GM21447 (cell line): ENCODE measurements around the gene IL25.
"Not testable (repeated sequence)": the region's sequence is repeated elsewhere in the genome, so short reads cannot be mapped to it uniquely, and the experiment has no call there.

Source experiments
- ATAC-seq: cut with Tn5 transposase; IDR thresholded peaks from one replicate; pipeline ENCODE4 v1.9.1; 2021; ENCODE audit not compliant: unreplicated experiment

The IL25 gene

DNA sequence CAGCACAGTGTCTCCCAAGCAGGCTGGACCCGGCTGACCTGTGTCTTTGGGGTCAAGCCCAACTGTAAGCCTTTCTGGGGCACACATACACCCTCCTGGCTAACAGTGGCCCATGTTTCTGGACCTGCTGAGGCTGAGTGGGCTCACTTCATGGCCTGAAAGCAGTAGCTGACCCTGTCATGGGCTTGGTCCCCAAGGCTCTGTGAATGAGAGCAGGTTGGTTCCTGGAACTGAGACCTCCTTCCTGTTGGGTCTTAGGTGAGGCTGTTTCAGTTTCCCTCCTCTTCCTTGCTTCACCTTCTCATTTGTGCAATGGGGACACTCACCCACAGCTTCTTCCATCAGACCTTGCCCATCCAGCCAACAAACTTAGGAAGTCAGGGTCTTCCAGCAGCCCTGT lies 744 bp upstream of the IL25 start:
- ATAC-seq = no peak

GRCh38 chr14:23373041-23373440 lies 432 bp downstream of the IL25 start:
- no peak for ATAC-seq

- ATAC-seq = no peak
Observed at GRCh38 chr14:23375527-23376251, 3.1 kb downstream of the IL25 start.

- ATAC-seq = no peak
Observed at GRCh38 chr14:23376482-23377197, 4.0 kb downstream of the IL25 start, which contains the start of gene CMTM5. Gene CMTM5, plus strand, starts transcription at chr14:23377046. Its CDS starts 206 bp downstream, at chr14:23377252.

GRCh38 chr14:23377198-23377550 lies 4.6 kb downstream of the IL25 start:
- no peak for ATAC-seq

DNA sequence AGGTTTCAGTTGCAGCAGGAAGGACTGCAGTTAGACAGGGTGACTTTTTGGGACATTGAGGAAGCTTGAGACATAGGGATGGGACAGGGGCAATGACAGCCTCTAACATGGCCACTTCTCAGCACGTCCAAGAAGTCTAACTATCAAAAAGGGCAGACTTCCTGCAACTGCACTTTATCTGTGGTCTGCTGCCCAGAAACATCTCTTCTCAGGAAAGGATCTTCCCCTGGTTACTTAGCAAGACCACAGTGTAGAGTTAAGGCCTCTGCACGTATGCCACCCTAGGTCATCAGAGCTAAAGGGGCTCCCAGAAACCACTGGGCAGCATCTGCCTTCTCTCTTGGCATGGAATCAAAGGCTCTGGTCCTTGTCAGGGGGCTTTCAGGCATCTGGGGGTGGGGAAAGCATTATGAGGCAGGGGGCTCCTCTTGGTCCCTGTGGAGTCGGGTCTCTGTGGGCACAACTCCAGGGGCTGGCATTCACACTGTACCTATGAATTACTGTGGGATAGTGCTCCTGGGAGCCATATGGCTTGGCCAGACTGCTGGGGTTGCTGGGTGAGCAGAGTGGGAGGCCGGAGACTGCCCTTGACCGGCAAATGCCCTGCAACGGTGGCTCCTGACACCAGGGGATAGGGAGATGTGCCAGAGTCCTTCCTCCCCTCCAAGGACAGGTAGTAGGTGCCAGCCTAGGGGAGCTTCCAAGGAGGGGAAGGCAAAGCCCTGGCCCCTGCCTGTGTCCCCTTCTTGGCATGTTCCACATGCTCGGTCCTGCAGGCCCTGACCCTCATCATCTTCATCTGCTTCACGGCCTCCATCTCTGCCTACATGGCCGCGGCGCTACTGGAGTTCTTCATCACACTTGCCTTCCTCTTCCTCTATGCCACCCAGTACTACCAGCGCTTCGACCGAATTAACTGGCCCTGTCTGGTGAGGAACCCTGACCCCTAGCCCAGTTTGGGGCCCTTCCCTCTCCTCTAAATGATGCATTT lies 5.3 kb downstream of the IL25 start:
- ATAC-seq = no peak

GRCh38 chr14:23378612-23379220 lies 6.1 kb downstream of the IL25 start:
- no peak for ATAC-seq

- no peak for ATAC-seq
Observed at GRCh38 chr14:23379366-23380196, 7.0 kb downstream of the IL25 start.

DNA sequence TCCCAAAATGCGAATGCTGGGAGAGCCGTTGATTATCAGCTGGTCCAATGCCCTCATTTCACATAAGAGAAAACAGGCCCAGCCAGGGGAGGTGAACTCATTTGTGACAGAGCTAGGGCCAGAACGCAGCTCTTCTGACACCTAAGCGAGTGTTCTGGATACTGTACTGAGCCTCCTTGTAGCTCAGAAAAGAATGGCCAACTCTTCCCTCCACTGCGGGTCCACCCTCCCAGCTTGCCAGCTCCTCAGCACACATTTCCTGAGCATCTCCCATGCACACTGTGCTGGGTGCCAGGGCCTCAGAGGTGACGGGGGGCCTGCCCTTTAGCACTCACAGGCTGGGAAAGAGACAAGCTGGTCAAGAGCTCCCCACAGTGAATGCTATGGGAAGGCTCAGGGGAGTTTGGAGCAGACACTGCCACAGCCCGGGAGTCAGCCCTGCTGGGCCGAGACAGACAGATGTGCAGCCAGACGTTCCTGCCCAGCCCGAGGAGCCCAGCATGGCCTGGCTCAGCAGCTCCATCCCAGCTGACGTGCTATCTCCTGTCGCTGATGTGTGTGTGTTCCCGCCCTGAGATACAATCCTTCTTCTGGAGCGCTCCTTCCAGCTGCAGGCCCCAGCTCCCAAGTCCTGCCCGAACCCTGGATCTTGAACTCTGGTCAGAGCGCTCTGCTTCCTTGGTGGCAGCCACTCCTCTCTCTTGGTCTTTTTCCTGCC lies 7.7 kb downstream of the IL25 start:
- no peak for ATAC-seq

DNA sequence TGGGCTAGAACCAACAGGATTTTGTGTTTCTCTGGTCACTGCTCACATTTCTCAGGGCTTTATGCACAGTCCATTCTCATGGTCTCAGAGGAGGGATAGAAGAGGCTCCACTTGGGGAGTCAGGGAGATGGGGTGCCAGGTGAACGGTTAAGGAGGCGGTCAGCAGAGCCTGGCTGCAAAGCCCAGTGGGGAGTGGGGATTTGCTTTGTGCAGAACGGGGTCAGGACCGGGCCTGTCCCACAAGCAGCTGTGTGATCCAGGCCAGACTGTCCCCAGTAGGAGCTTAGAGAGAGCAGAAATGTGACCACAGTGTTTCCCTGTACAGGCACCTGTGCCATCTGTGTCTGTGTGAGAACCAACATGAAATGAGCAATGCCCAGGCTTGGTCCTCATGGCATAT lies 8.4 kb downstream of the IL25 start:
- no peak for ATAC-seq

DNA sequence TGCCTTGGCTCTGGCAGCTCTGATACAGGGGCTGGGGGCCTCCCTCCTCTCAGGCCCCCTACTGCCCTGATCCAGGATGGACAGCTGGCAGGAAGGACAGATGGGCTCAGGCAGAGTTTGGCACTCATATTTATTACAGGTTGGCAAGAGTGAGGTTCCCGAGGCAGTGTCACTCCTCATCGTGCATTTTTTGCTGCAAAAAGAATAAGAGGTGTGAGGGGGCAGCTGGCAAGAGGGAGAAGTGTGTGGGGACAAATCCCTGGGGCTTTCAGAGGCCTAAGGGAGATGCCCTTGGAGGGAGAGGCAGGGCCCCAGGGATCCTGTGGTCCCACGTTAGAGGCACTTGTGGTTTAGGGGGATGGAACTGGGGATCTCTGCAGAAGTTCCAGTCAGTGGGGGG lies 9.3 kb downstream of the IL25 start:
- no peak for ATAC-seq

GRCh38 chr14:23382276-23382675 lies 9.7 kb downstream of the IL25 start:
- ATAC-seq = no peak

DNA sequence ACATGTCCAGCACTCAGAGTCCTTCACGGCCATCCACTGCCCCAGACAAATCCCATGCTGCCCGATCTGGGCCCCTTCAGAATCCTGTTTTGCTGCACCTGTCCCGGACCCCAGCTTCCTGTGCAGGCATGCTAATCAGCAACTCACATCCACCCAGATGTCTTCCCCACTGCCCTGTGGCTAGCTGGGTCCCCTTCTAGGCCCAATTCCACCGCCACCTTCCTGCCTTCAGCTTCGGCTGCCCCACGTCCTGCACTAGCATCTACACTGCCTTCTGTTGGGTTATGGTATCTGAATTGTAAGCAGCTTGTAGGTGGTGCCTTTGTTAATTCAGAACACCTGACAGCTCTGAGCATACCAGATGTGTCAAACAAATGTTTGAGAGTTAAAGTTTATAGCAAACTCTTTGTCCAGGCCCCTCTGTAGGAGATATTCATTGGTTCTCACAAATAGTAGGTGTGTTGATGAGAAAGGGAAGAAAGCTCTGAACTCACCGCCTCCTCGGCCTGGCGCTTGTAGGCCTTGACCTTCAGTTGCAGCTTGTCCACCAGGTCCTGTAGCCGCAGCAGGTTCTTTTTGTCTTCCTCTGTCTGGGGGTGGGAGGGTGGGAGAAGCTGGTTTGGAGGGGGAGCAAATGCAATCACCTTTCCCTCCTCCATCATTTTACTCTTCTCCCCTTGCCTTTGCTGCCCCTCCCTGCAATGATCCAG lies 10.3 kb downstream of the IL25 start:
- no peak for ATAC-seq

GRCh38 chr14:23384364-23385080 lies 11.9 kb downstream of the IL25 start:
- no peak for ATAC-seq

- ATAC-seq = no peak
Observed at GRCh38 chr14:23385244-23385641, 12.6 kb downstream of the IL25 start.

GRCh38 chr14:23385642-23386265 lies 13.1 kb downstream of the IL25 start:
- ATAC-seq = no peak

DNA sequence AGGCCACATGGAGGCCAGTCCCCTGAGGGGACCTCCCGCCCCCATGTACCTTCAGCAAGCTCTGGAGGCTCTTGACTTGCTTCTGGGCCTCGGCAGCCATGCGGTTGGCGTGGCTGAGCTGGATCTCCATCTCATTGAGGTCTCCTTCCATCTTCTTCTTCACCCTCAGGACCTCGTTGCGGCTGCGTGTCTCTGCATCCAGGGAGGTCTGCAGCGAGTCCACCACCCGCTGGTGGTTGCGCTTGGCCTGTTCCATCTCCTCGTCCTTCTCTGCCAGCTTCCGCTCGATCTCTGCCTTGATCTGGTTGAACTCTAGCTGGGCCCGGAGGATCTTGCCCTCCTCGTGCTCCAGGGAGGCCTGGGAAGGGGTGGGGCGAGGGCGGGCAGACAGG lies 13.7 kb downstream of the IL25 start:
- ATAC-seq = not testable (repeated sequence)

- ATAC-seq = no peak
Observed at GRCh38 chr14:23386999-23387398, 14.4 kb downstream of the IL25 start.
